IMR-90 (cell line): ENCODE data around the gene DGKB. TPM values are rescaled to one million over a fixed set of nuclear protein-coding genes. Genes with fewer than 3 reads are reported as not detected.

Source experiments
- ATAC-seq: fragments of 200-7000 bp; cut with Tn5 transposase; 2 replicates; pipeline ENCODE4 v1.9.1; 2020; ENCODE audit warnings: low read depth, mild to moderate bottlenecking, moderate library complexity
- BruUV-seq: library from RNA; stranded (reverse); fragments of 400-500 nt; replicated peaks from 2 replicates; lab custom pipeline; 2021; lab: Mats Ljungman, UMichigan
- CTCF ChIA-PET: fragments of 300-600 bp; formaldehyde crosslinking; extraction: SDS; loops from one replicate; lab custom pipeline; 2021; ENCODE audit warnings: antibody characterized with exemption; lab: Yijun Ruan, JAX
- POLR2A ChIA-PET: fragments of 300-600 bp; sonication (Branson Sonifier 250); formaldehyde crosslinking; loops from one replicate; lab custom pipeline; 2022; ENCODE audit warnings: antibody characterized with exemption; ENCODE audit not compliant: unreplicated experiment; lab: Charles Lee
- DNase-seq: peaks from one replicate; pipeline ENCODE4 v3.0.0; 2013
- H2AFZ ChIP-seq: replicated peaks from 2 replicates; pipeline ENCODE3; 2013; ENCODE audit warnings: low read length, mild to moderate bottlenecking; ENCODE audit not compliant: poor library complexity
- H2AK5ac ChIP-seq: 2 replicates; pipeline ENCODE4 v1.6.1; 2013; ENCODE audit warnings: low read depth, low read length, inconsistent platforms
- H2AK9ac ChIP-seq: replicated peaks from 2 replicates; pipeline ENCODE3; 2013; ENCODE audit warnings: mild to moderate bottlenecking, low read depth, low read length, moderate library complexity; ENCODE audit not compliant: poor library complexity
- H2BK120ac ChIP-seq: 2 replicates; pipeline ENCODE4 v1.6.1; 2013; ENCODE audit warnings: low read depth, low read length, inconsistent platforms
- H2BK15ac ChIP-seq: 3 replicates; pipeline ENCODE4 v1.6.1; 2013; ENCODE audit warnings: low read depth, low read length, inconsistent platforms
- H2BK20ac ChIP-seq: 2 replicates; pipeline ENCODE4 v1.6.1; 2013; ENCODE audit warnings: low read depth, mild to moderate bottlenecking, inconsistent platforms, low read length, moderate library complexity
- H2BK5ac ChIP-seq: 2 replicates; pipeline ENCODE4 v1.6.1; 2013; ENCODE audit warnings: mild to moderate bottlenecking, low read depth, low read length, inconsistent platforms; ENCODE audit not compliant: poor library complexity, severe bottlenecking
- H3K14ac ChIP-seq: replicated peaks from 2 replicates; pipeline ENCODE4 v1.6.1; 2013; ENCODE audit warnings: low read depth, low read length, inconsistent platforms
- H3K18ac ChIP-seq: 2 replicates; pipeline ENCODE4 v1.6.1; 2013; ENCODE audit warnings: low read depth, low read length, control low read depth
- H3K23ac ChIP-seq: 2 replicates; pipeline ENCODE4 v1.6.1; 2013; ENCODE audit warnings: low read depth, low read length, inconsistent platforms
- H3K27ac ChIP-seq: 2 replicates; pipeline ENCODE4 v1.5.1; 2013; ENCODE audit warnings: mild to moderate bottlenecking, control low read depth, low read length; ENCODE audit not compliant: insufficient read depth
- H3K27me3 ChIP-seq: 2 replicates; pipeline ENCODE4 v1.6.1; 2013; ENCODE audit warnings: low read length; ENCODE audit not compliant: control insufficient read depth, insufficient read depth
- H3K36me3 ChIP-seq: 2 replicates; pipeline ENCODE4 v1.6.1; 2013; ENCODE audit warnings: low read length, mixed read lengths; ENCODE audit not compliant: control insufficient read depth, insufficient read depth
- H3K4ac ChIP-seq: 2 replicates; pipeline ENCODE4 v1.6.1; 2013; ENCODE audit warnings: low read depth, low read length, inconsistent platforms
- H3K4me1 ChIP-seq: 2 replicates; pipeline ENCODE4 v1.6.1; 2013; ENCODE audit warnings: low read length, mixed read lengths; ENCODE audit not compliant: control insufficient read depth, insufficient read depth
- H3K4me2 ChIP-seq: 2 replicates; pipeline ENCODE4 v1.6.1; 2013; ENCODE audit warnings: low read depth, mild to moderate bottlenecking, control low read depth, low read length, moderate library complexity
- H3K4me3 ChIP-seq: 2 replicates; pipeline ENCODE4 v1.5.1; 2013; ENCODE audit warnings: low read depth, mild to moderate bottlenecking, control low read depth, low read length, moderate library complexity; ENCODE audit not compliant: insufficient read depth
- H3K56ac ChIP-seq: 2 replicates; pipeline ENCODE4 v1.6.1; 2013; ENCODE audit warnings: low read length, inconsistent platforms; ENCODE audit not compliant: insufficient read depth; ENCODE audit errors: extremely low read depth
- H3K79me1 ChIP-seq, 2 experiments: 2 replicates each; pipeline ENCODE4 v1.6.1; 2013; ENCODE audit warnings: low read length in 2 of 2, inconsistent platforms in 1 of 2, low read depth in 1 of 2
- H3K9ac ChIP-seq: 2 replicates; pipeline ENCODE4 v1.6.1; 2013; ENCODE audit warnings: low read depth, low read length, control low read depth
- H3K9me1 ChIP-seq: 2 replicates; pipeline ENCODE4 v1.6.1; 2013; ENCODE audit warnings: low read length, inconsistent platforms; ENCODE audit not compliant: insufficient read depth
- H3K9me3 ChIP-seq: 2 replicates; pipeline ENCODE4 v1.6.1; 2013; ENCODE audit warnings: low read length; ENCODE audit not compliant: control insufficient read depth, insufficient read depth
- H4K20me1 ChIP-seq: 2 replicates; pipeline ENCODE4 v1.6.1; 2013; ENCODE audit warnings: low read length, inconsistent platforms; ENCODE audit not compliant: insufficient read depth
- H4K5ac ChIP-seq: 2 replicates; pipeline ENCODE4 v1.6.1; 2013; ENCODE audit warnings: mild to moderate bottlenecking, low read depth, low read length, control low read depth
- H4K8ac ChIP-seq, 2 experiments: 2 replicates each; pipeline ENCODE4 v1.6.1; 2013; ENCODE audit warnings: low read depth in 2 of 2, low read length in 2 of 2, control low read depth in 1 of 2, inconsistent platforms in 1 of 2
- H4K91ac ChIP-seq: 2 replicates; pipeline ENCODE4 v1.6.1; 2013; ENCODE audit warnings: low read depth, low read length, inconsistent platforms; ENCODE audit not compliant: insufficient read depth
- BHLHE40 ChIP-seq: fragments of 150-350 bp; IDR thresholded peaks from 2 replicates; pipeline ENCODE4 v1.6.1; 2016; ENCODE audit warnings: mild to moderate bottlenecking, low read depth, low read length
- CHD1 ChIP-seq: IDR thresholded peaks from 2 replicates; pipeline ENCODE4 v1.6.1; 2012; ENCODE audit warnings: low read depth, low read length, improper control_type of control experiment
- CTCF ChIP-seq: conservative IDR thresholded peaks from 2 replicates; pipeline ENCODE4 v1.5.1; 2012; ENCODE audit warnings: mild to moderate bottlenecking, low read depth, low read length, improper control_type of control experiment
- MAFK ChIP-seq: IDR thresholded peaks from 2 replicates; pipeline ENCODE4 v1.6.1; 2012; ENCODE audit warnings: low read depth, low read length, improper control_type of control experiment
- MAZ ChIP-seq: IDR thresholded peaks from 2 replicates; pipeline ENCODE4 v1.6.1; 2012; ENCODE audit warnings: low read depth, mild to moderate bottlenecking, low read length, improper control_type of control experiment, moderate library complexity, borderline replicate concordance
- MXI1 ChIP-seq: IDR thresholded peaks from 2 replicates; pipeline ENCODE4 v1.6.1; 2012; ENCODE audit warnings: low read depth, mild to moderate bottlenecking, low read length, moderate library complexity, borderline replicate concordance
- NFE2L2 ChIP-seq: fragments of 150-350 bp; IDR thresholded peaks from 2 replicates; pipeline ENCODE4 v1.6.1; 2016; ENCODE audit warnings: low read depth, mild to moderate bottlenecking, low read length
- POLR2A ChIP-seq: IDR thresholded peaks from 2 replicates; pipeline ENCODE4 v1.6.1; 2012; ENCODE audit warnings: mild to moderate bottlenecking, low read depth, low read length
- RAD21 ChIP-seq: IDR thresholded peaks from 2 replicates; pipeline ENCODE4 v1.6.1; 2012; ENCODE audit warnings: low read length, improper control_type of control experiment
- RCOR1 ChIP-seq: IDR thresholded peaks from 2 replicates; pipeline ENCODE4 v1.6.1; 2012; ENCODE audit warnings: mild to moderate bottlenecking, low read length, improper control_type of control experiment; ENCODE audit not compliant: insufficient replicate concordance
- SMC3 ChIP-seq: fragments of 150-350 bp; IDR thresholded peaks from 2 replicates; pipeline ENCODE4 v1.6.1; 2016; ENCODE audit warnings: low read depth, mild to moderate bottlenecking, antibody characterized with exemption, low read length, moderate library complexity
- WGBS, 2 experiments: methylation state at CpG; one replicate each; pipeline versions ENCODE4 v1.1.5 to v1.1.7; 2013; ENCODE audit warnings: missing lambda C conversion rate in 2 of 2; ENCODE audit not compliant: insufficient read length in 1 of 2; ENCODE audit errors: extremely low coverage in 2 of 2; 5-methylcytosine and 5-hydroxymethylcytosine counted together
- dilution Hi-C: fragments of 300-500 bp; cut with HindIII; formaldehyde crosslinking; loops from one replicate; pipeline ENCODE4 v1.14.3; 2018; ENCODE audit warnings: low sequenced_read_pairs; ENCODE audit not compliant: unreplicated experiment
- in situ Hi-C: fragments of 300-500 bp; cut with MboI; formaldehyde crosslinking; loops from 3 replicates; pipeline ENCODE4 v1.14.3; 2019; ENCODE audit warnings: low sequenced_read_pairs, inconsistent platforms, mixed read lengths
- intact Hi-C: fragments of 100-400 bp; cut with micrococcal nuclease; formaldehyde crosslinking; loops from 2 replicates; pipeline ENCODE4 v1.10.0; 2022
- polyA plus RNA-seq, 3 experiments: library from polyadenylated mRNA; depleted of rRNA; stranded (reverse); fragments of >200 nt; gene quantifications; 2 replicates each; pipeline ENCODE4 v1.2.3, GENCODE V29; 2012; ENCODE audit warnings: low replicate concordance in 1 of 3
- total RNA-seq: library from RNA; depleted of rRNA; stranded (reverse); fragments of >200 nt; gene quantifications from 2 replicates; pipeline ENCODE4 v1.2.3, GENCODE V29; 2012
- TF ChIP-seq, protein P1 (sequence below): fragments of 150-350 bp; IDR thresholded peaks from 2 replicates; pipeline ENCODE4 v1.6.1; 2016; ENCODE audit warnings: low read depth, mild to moderate bottlenecking, low read length, moderate library complexity, borderline replicate concordance

The DGKB gene
- total and polyA plus RNA-seq, 2 of the 4 experiments (the other 2 are of a cell fraction): not detected

DNA sequence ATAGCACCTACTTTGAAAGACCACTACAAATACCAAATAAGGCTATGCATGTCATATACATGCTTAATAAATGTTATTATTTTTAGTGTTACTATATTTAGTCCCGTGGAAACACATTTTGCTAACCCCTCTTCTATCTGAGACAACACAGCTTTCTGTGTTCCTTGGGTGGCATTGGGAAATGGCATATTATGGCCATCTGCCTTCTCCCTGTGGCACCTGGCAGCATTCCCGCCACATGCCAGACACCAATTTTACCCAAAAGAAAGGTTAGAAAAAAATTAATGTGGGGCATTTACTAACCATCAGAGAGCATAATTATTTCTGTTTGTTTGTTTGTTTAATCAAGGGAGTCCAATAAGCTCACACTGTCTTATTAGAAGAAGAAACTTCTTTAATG, 744.4 kb downstream of the DGKB start:
- no peak overlapping the region for H3K9ac ChIP-seq
- H3K4me3 ChIP-seq: no peak overlapping the region
- CTCF ChIA-PET: interaction anchor here (1.0 kb wide), 1 partner anchor 1148 kb away, joined by 3 read pairs; no protein-coding TSS in a partner anchor
- no peak overlapping the region for H4K91ac ChIP-seq
- intact Hi-C loops (no loop called here), dilution Hi-C loops (no loop called here), in situ Hi-C loops (no loop called here)
- no peaks in the 10 kb centered on the region for H3K4me1 ChIP-seq
- no peaks in the 10 kb centered on the region for H4K20me1 ChIP-seq
- no TSS peak for BruUV-seq
- DNase-seq (no peak), ATAC-seq (no peak)
- no peak overlapping the region for H2AK9ac ChIP-seq
- TF ChIP-seq RAD21: no peak
- TF ChIP-seq RCOR1: no peak
- TF ChIP-seq MAZ: no peak
- no peak for TF ChIP-seq CHD1
- TF ChIP-seq MXI1: no peak
- TF ChIP-seq POLR2A: no peak
- TF ChIP-seq, protein P1, sequence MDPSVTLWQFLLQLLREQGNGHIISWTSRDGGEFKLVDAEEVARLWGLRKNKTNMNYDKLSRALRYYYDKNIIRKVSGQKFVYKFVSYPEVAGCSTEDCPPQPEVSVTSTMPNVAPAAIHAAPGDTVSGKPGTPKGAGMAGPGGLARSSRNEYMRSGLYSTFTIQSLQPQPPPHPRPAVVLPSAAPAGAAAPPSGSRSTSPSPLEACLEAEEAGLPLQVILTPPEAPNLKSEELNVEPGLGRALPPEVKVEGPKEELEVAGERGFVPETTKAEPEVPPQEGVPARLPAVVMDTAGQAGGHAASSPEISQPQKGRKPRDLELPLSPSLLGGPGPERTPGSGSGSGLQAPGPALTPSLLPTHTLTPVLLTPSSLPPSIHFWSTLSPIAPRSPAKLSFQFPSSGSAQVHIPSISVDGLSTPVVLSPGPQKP: no peak
- no peak for TF ChIP-seq NFE2L2
- TF ChIP-seq BHLHE40: no peak
- TF ChIP-seq MAFK: no peak
- TF ChIP-seq SMC3: no peak
- TF ChIP-seq CTCF: no peak
- H3K27ac ChIP-seq: no peak overlapping the region
- WGBS, 2 experiments: no CpG with 5 or more reads among the region's 2 CpGs
- no peak overlapping the region for H3K4me2 ChIP-seq
- no peak overlapping the region for H3K18ac ChIP-seq
- no peak overlapping the region for H2AK5ac ChIP-seq
- no peaks in the 10 kb centered on the region for H3K9me3 ChIP-seq
- H3K4ac ChIP-seq: no peak overlapping the region
- no peak overlapping the region for H3K56ac ChIP-seq
- H2BK120ac ChIP-seq: no peak overlapping the region
- H2BK20ac ChIP-seq: no peak overlapping the region
- no peak overlapping the region for H2BK5ac ChIP-seq
- H3K14ac ChIP-seq: no peak overlapping the region
- H3K9me1 ChIP-seq: no peaks in the 10 kb centered on the region
- POLR2A ChIA-PET: no interaction called here
- H4K8ac ChIP-seq: no peak overlapping the region
- no peak overlapping the region for H2AFZ ChIP-seq
- H3K23ac ChIP-seq: no peak overlapping the region
- H2BK15ac ChIP-seq: no peak overlapping the region
- H3K36me3 ChIP-seq: no peaks in the 10 kb centered on the region
- H4K5ac ChIP-seq: no peak overlapping the region
- no peaks in the 10 kb centered on the region for H3K79me1 ChIP-seq
- H3K27me3 ChIP-seq: no peaks in the 10 kb centered on the region
